Measurements from ENCODE around the gene OTX1. TPM values are rescaled to one million over a fixed set of nuclear protein-coding genes. Genes with fewer than 3 reads are reported as not detected.

Gene OTX1
- total RNA-seq, 1 experiment from 2014 or later: 13.1 TPM

DNA sequence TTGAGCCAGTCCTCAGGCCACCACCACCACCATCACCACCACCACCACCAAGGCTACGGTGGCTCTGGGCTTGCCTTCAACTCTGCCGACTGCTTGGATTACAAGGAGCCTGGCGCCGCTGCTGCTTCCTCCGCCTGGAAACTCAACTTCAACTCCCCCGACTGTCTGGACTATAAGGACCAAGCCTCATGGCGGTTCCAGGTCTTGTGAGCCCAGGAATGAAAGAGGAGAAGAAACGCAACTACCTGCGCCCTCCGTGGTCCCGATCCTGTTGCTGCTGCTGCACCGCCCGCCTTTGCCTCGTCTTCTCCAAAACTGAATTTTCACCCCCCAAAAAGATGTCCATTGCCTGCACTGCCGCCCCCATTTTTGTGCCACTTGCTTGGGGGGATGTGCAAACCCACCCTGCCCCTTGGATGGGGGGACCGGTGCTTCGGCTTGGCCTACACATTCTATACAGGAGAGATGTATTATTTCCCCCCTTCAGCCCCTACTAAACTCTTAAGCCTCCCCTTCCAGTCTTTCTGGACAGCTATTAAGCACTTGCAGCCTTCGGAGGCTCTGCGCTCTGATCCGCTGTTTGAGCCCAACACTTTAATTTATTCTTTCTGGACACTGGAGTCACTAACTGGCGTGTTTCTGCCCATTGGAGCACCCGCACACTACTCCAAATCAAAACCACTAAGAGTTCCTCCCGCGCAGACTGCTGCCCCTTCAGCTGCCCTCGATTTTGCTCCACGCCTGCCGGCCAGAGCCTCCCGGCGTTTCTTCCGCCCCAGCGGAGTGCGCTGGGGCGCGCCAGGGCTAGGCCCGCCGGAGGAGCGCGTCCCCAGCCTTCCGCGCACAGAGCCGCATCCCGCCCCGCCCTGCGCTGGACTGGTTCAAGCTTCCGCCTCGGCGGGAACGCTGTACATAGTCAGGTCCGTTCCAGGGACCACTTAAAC lies 5.7 kb downstream of the OTX1 start (continued):
- TF ChIP-seq, protein P1, sequence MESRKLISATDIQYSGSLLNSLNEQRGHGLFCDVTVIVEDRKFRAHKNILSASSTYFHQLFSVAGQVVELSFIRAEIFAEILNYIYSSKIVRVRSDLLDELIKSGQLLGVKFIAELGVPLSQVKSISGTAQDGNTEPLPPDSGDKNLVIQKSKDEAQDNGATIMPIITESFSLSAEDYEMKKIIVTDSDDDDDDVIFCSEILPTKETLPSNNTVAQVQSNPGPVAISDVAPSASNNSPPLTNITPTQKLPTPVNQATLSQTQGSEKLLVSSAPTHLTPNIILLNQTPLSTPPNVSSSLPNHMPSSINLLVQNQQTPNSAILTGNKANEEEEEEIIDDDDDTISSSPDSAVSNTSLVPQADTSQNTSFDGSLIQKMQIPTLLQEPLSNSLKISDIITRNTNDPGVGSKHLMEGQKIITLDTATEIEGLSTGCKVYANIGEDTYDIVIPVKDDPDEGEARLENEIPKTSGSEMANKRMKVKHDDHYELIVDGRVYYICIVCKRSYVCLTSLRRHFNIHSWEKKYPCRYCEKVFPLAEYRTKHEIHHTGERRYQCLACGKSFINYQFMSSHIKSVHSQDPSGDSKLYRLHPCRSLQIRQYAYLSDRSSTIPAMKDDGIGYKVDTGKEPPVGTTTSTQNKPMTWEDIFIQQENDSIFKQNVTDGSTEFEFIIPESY (IDR thresholded peaks at IDR 0.05; ENCODE audit: extremely low read depth, insufficient replicate concordance, low read length): no peak
- TF ChIP-seq SP1 (IDR thresholded peaks at IDR 0.05; ENCODE audit: low read depth) (no peak), JUND (IDR thresholded peaks at IDR 0.05) (no peak), POLR2A (IDR thresholded peaks at IDR 0.05; ENCODE audit: borderline replicate concordance, extremely low read depth, insufficient read depth, insufficient read length) (no peak), ELF1 (IDR thresholded peaks at IDR 0.05; ENCODE audit: borderline replicate concordance, low read depth) (no peak), MAX (IDR thresholded peaks at IDR 0.05) (no peak), EGR1 (IDR thresholded peaks at IDR 0.05; ENCODE audit: low read depth) (no peak), CBX3 (IDR thresholded peaks at IDR 0.05; ENCODE audit: low read depth) (no peak), REST (IDR thresholded peaks at IDR 0.05; ENCODE audit: low read depth) (no peak), EZH2phosphoT487 (IDR thresholded peaks at IDR 0.05; ENCODE audit: borderline replicate concordance) (no peak)
